Neural cell (in vitro differentiated cells): ENCODE results near the gene RXRB. TPM values are rescaled to one million over a fixed set of nuclear protein-coding genes. Genes with fewer than 3 reads are reported as not detected.

Experiments used
- H2AFZ ChIP-seq: fragments of 200-600, 300-800 bp; sonication (generic), shearing (Covaris generic); 2 replicates; pipeline ENCODE4 v1.6.0; 2014; ENCODE audit warnings: low read depth, mild to moderate bottlenecking, antibody characterized with exemption, low read length, moderate library complexity
- H3F3A ChIP-seq: fragments of 200-600 bp; shearing (Covaris generic); 2 replicates; pipeline ENCODE4 v1.6.1; 2016; ENCODE audit warnings: mild to moderate bottlenecking, moderate library complexity, mixed read lengths, antibody characterized with exemption, low read length; ENCODE audit not compliant: insufficient read depth, poor library complexity, severe bottlenecking
- H3K27ac ChIP-seq: fragments of 200-600, 300-800 bp; sonication (generic), shearing (Covaris generic); 2 replicates; pipeline ENCODE4 v1.5.1; 2014; ENCODE audit warnings: mild to moderate bottlenecking, low read length, moderate library complexity
- H3K27me3 ChIP-seq: fragments of 300-800, 200-600 bp; sonication (generic), shearing (Covaris generic); 2 replicates; pipeline ENCODE4 v1.6.0; 2014; ENCODE audit warnings: mild to moderate bottlenecking, low read depth, low read length, moderate library complexity; ENCODE audit not compliant: insufficient read depth
- H3K36me3 ChIP-seq: fragments of 300-800, 200-600 bp; sonication (generic), shearing (Covaris generic); 2 replicates; pipeline ENCODE4 v1.5.1; 2014; ENCODE audit warnings: mild to moderate bottlenecking, antibody characterized with exemption, low read length, moderate library complexity; ENCODE audit not compliant: insufficient read depth
- H3K4me2 ChIP-seq: fragments of 300-800, 200-600 bp; sonication (generic), shearing (Covaris generic); 2 replicates; pipeline ENCODE4 v1.6.0; 2014; ENCODE audit warnings: mild to moderate bottlenecking, low read length
- H3K4me3 ChIP-seq: fragments of 300-800, 200-600 bp; sonication (generic), shearing (Covaris generic); 2 replicates; pipeline ENCODE4 v1.5.1; 2014; ENCODE audit warnings: mild to moderate bottlenecking, low read length, moderate library complexity
- H3K79me2 ChIP-seq: fragments of 200-600 bp; shearing (Covaris generic); replicated peaks from 2 replicates; pipeline ENCODE4 v1.6.0; 2014; ENCODE audit warnings: mild to moderate bottlenecking, low read length, moderate library complexity; ENCODE audit not compliant: insufficient read depth
- H3K9ac ChIP-seq: fragments of 300-800, 200-600 bp; sonication (generic), shearing (Covaris generic); 2 replicates; pipeline ENCODE4 v1.6.1; 2016; ENCODE audit warnings: mild to moderate bottlenecking, low read length, mixed read lengths
- H3K9me2 ChIP-seq: fragments of 200-600 bp; shearing (Covaris generic); 2 replicates; pipeline ENCODE4 v1.6.1; 2016; ENCODE audit warnings: mild to moderate bottlenecking, low read length, mixed read lengths; ENCODE audit not compliant: insufficient read depth
- H3K9me3 ChIP-seq: fragments of 200-600, 300-800 bp; sonication (generic), shearing (Covaris generic); 2 replicates; pipeline ENCODE4 v1.6.1; 2016; ENCODE audit warnings: mild to moderate bottlenecking, mixed run types, low read length, moderate library complexity, mixed read lengths
- H4K20me1 ChIP-seq: fragments of 200-600 bp; shearing (Covaris generic); 2 replicates; pipeline ENCODE4 v1.6.1; 2016; ENCODE audit warnings: mild to moderate bottlenecking, mixed run types; ENCODE audit not compliant: insufficient read depth
- EP300 ChIP-seq: fragments of 450-650 bp; conservative IDR thresholded peaks from 2 replicates; pipeline ENCODE4 v1.6.1; 2014; ENCODE audit warnings: antibody characterized with exemption, mild to moderate bottlenecking, moderate library complexity; ENCODE audit not compliant: poor library complexity, severe bottlenecking
- EZH2 ChIP-seq: fragments of 200-600, 300-800 bp; shearing (Covaris generic), sonication (generic); IDR thresholded peaks from 2 replicates; pipeline ENCODE4 v1.6.1; 2014; ENCODE audit warnings: antibody characterized with exemption, low read length, borderline replicate concordance, mild to moderate bottlenecking; ENCODE audit not compliant: insufficient read depth, poor library complexity, severe bottlenecking
- MXI1 ChIP-seq: fragments of 450-650 bp; conservative IDR thresholded peaks from 2 replicates; pipeline ENCODE4 v1.6.1; 2014; ENCODE audit warnings: antibody characterized with exemption, mild to moderate bottlenecking; ENCODE audit not compliant: poor library complexity, severe bottlenecking
- POLR2AphosphoS5 ChIP-seq: IDR thresholded peaks from 2 replicates; pipeline ENCODE4 v1.6.1; 2012
- RAD21 ChIP-seq: fragments of 450-650 bp; conservative IDR thresholded peaks from 2 replicates; pipeline ENCODE4 v1.6.1; 2014; ENCODE audit warnings: antibody characterized with exemption, mild to moderate bottlenecking, moderate library complexity
- REST ChIP-seq: IDR thresholded peaks from 2 replicates; pipeline ENCODE4 v1.6.1; 2012; ENCODE audit warnings: borderline replicate concordance
- SMC3 ChIP-seq: fragments of 450-650 bp; conservative IDR thresholded peaks from 2 replicates; pipeline ENCODE4 v1.6.1; 2014; ENCODE audit warnings: antibody characterized with exemption, mild to moderate bottlenecking, moderate library complexity; ENCODE audit not compliant: poor library complexity
- TAF1 ChIP-seq: IDR thresholded peaks from 2 replicates; pipeline ENCODE4 v1.6.1; 2012; ENCODE audit warnings: low read depth
- polyA plus RNA-seq: library from polyadenylated mRNA; depleted of rRNA; stranded (reverse); fragments of >200 nt; gene quantifications from 2 replicates; pipeline ENCODE4 v1.2.3, GENCODE V29; 2014
- TF ChIP-seq, protein P1 (sequence below): fragments of 450-650 bp; IDR thresholded peaks from 2 replicates; pipeline ENCODE4 v1.5.1; 2014; ENCODE audit warnings: antibody characterized with exemption, mild to moderate bottlenecking, moderate library complexity; ENCODE audit not compliant: poor library complexity, severe bottlenecking

The RXRB gene
- polyA plus RNA-seq, 1 donor from 2014 or later = 60.7 TPM

DNA sequence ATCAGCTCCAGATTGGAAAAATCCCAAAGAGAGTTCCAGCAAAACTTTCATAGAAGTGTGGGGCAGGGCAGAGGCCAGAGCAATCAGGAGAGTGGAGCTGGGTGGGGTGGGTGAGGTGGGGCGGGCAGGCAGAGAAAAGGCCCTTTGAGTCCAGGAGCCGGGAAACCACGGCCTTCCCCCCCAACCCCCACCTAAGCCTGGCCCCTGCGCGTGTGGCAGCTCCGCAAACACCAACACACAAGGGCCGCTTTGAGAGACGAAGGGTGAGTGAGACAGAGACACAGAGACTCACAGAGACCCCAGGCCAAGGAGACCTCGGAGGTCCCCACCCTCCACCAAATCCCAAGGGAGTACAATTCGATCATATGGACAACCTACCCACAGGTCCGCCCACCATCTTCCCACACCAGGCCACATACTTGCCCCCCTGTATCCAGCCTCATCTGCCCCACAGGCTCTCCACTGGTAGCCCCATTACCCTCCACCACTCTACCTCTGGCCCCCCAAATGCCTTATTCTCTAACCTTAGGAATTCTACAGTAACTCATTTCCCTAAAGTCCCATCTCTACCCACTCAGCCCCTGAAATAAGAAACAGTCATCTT, 9.9 kb downstream of the RXRB start:
- peaks cover 17% of the 10 kb centered on the region for H3K27me3 ChIP-seq
- no peaks in the 10 kb centered on the region for H3K9me3 ChIP-seq
- H3F3A ChIP-seq = no peaks in the 10 kb centered on the region
- no peak overlapping the region for H3K4me3 ChIP-seq
- peaks cover 8% of the 10 kb centered on the region for H3K36me3 ChIP-seq
- H3K4me2 ChIP-seq = no peak overlapping the region
- no peak overlapping the region for H3K27ac ChIP-seq
- no peak for TF ChIP-seq POLR2AphosphoS5
- TF ChIP-seq RAD21 = no peak
- H3K9ac ChIP-seq = no peak overlapping the region
- H3K9me2 ChIP-seq = no peaks in the 10 kb centered on the region
- no peaks in the 10 kb centered on the region for H4K20me1 ChIP-seq
- H3K79me2 ChIP-seq = no peaks in the 10 kb centered on the region
- H2AFZ ChIP-seq = no peak overlapping the region

GRCh38 chr6:33189625-33190448, 10.6 kb downstream of the RXRB start:
- TF ChIP-seq TAF1 (no peak), EZH2 (no peak), REST (no peak), RAD21 (no peak), EP300 (no peak)
- Histone ChIP-seq H3K9me2 (no peaks in the 10 kb centered on the region), H3K4me2 (no peak overlapping the region), H3K27me3 (peaks cover 17% of the 10 kb centered on the region), H4K20me1 (no peaks in the 10 kb centered on the region), H3F3A (no peaks in the 10 kb centered on the region), H2AFZ (no peak overlapping the region), H3K36me3 (peaks cover under 1% of the 10 kb centered on the region), H3K9ac (no peak overlapping the region), H3K4me3 (no peak overlapping the region), H3K9me3 (no peaks in the 10 kb centered on the region), H3K27ac (no peak overlapping the region), H3K79me2 (no peaks in the 10 kb centered on the region)

GRCh38 chr6:33189164-33189563, 11.3 kb downstream of the RXRB start:
- H2AFZ ChIP-seq = no peak overlapping the region

More at GRCh38 chr6:33189164-33189563, 11.3 kb downstream of the RXRB start:
- TF ChIP-seq RAD21 (no peak), EP300 (no peak), SMC3 (no peak), REST (no peak), POLR2AphosphoS5 (no peak), TAF1 (no peak), MXI1 (no peak)
- TF ChIP-seq, protein P1, sequence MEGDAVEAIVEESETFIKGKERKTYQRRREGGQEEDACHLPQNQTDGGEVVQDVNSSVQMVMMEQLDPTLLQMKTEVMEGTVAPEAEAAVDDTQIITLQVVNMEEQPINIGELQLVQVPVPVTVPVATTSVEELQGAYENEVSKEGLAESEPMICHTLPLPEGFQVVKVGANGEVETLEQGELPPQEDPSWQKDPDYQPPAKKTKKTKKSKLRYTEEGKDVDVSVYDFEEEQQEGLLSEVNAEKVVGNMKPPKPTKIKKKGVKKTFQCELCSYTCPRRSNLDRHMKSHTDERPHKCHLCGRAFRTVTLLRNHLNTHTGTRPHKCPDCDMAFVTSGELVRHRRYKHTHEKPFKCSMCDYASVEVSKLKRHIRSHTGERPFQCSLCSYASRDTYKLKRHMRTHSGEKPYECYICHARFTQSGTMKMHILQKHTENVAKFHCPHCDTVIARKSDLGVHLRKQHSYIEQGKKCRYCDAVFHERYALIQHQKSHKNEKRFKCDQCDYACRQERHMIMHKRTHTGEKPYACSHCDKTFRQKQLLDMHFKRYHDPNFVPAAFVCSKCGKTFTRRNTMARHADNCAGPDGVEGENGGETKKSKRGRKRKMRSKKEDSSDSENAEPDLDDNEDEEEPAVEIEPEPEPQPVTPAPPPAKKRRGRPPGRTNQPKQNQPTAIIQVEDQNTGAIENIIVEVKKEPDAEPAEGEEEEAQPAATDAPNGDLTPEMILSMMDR = no peak
- no peaks in the 10 kb centered on the region for H3K9me2 ChIP-seq
- H3K4me2 ChIP-seq = no peak overlapping the region
- H3F3A ChIP-seq = no peaks in the 10 kb centered on the region
- peaks cover 17% of the 10 kb centered on the region for H3K27me3 ChIP-seq
- H3K9ac ChIP-seq = no peak overlapping the region
- H3K36me3 ChIP-seq = no peaks in the 10 kb centered on the region
- no peaks in the 10 kb centered on the region for H3K9me3 ChIP-seq
- H3K79me2 ChIP-seq = no peaks in the 10 kb centered on the region
- no peak overlapping the region for H3K27ac ChIP-seq
- no peak overlapping the region for H3K4me3 ChIP-seq
- H4K20me1 ChIP-seq = no peaks in the 10 kb centered on the region
